Measurements from ENCODE around the gene ZNF33A. TPM values are rescaled to one million over a fixed set of nuclear protein-coding genes. Genes with fewer than 3 reads are reported as not detected.

ZNF33A gene
- total RNA-seq, 1 experiment from 2014 or later = 19.0 TPM

GRCh38 chr10:38094158-38094926 lies 83.9 kb downstream of the ZNF33A start, which contains the start of gene ZNF37A:
Gene ZNF37A (plus strand): TSS chr10:38094337. CDS start chr10:38096618, 2,281 bp downstream.
- TF ChIP-seq CTCF (IDR thresholded peaks at IDR 0.05; ENCODE audit: unreplicated experiment) = no peak
- Mint-ChIP-seq H3K4me3 (ENCODE audit: low read depth, unreplicated experiment) (peak within 1 kb of the TSS; percentile 84), H3K36me3 (ENCODE audit: insufficient read depth, unreplicated experiment) (peaks cover 40% of the 10 kb centered on the region), H3K27me3 (ENCODE audit: unreplicated experiment) (no peaks in the 10 kb centered on the region), H3K4me1 (ENCODE audit: low read depth, unreplicated experiment) (no peaks in the 10 kb centered on the region), H3K27ac (ENCODE audit: unreplicated experiment) (peak within 1 kb of the TSS; percentile 88), H3K9me3 (ENCODE audit: low read depth, unreplicated experiment) (peaks cover 7% of the 10 kb centered on the region)
- DNase-seq = peak; percentile 81
- CTCF ChIA-PET = no interaction called here
- no TSS peak for BruUV-seq (replicated peaks)
- intact Hi-C loops (cut with micrococcal nuclease; ENCODE audit: unreplicated experiment) = loop anchor here (5.0 kb wide), 1 partner anchor 117 kb away; the partner anchor contains the start of gene ZNF25

- Mint-ChIP-seq H3K36me3 (ENCODE audit: insufficient read depth, unreplicated experiment) (peaks cover 40% of the 10 kb centered on the region), H3K4me1 (ENCODE audit: low read depth, unreplicated experiment) (no peaks in the 10 kb centered on the region), H3K27me3 (ENCODE audit: unreplicated experiment) (no peaks in the 10 kb centered on the region), H3K27ac (ENCODE audit: unreplicated experiment) (peak overlapping the region; percentile 88), H3K4me3 (ENCODE audit: low read depth, unreplicated experiment) (peak overlapping the region; percentile 84), H3K9me3 (ENCODE audit: low read depth, unreplicated experiment) (peaks cover 10% of the 10 kb centered on the region)
- BruUV-seq (replicated peaks) = no TSS peak
- DNase-seq = no peak
- no peak for TF ChIP-seq CTCF (IDR thresholded peaks at IDR 0.05; ENCODE audit: unreplicated experiment)
- intact Hi-C loops (cut with micrococcal nuclease; ENCODE audit: unreplicated experiment) = loop anchor here (5.0 kb wide), 1 partner anchor 118 kb away; the partner anchor contains the start of gene ZNF25
- CTCF ChIA-PET = no interaction called here
These were observed 84.6 kb downstream of the ZNF33A start for GRCh38 chr10:38094927-38095574.

DNA sequence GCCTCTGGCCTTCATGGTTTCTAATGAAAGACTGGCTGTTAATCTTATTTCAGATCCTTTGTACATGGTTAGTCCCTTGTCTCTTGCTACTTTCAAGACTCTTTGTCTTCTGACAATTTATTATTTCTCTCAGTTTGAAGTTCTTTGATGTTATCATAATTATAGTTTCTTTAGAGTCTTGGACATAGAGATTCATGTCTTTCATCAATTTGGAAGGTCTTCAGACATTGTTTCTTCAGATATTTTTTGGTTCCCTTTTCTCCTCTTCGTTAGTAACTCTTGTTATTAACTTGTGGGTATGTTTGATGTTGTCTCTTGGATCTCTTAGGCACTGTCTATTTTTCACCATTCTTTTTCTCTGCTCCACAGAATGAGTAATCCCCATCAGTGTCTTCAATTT lies 92.4 kb downstream of the ZNF33A start:
- intact Hi-C loops (cut with micrococcal nuclease; ENCODE audit: unreplicated experiment) = no loop called here
- no peaks in the 10 kb centered on the region for H3K27me3 Mint-ChIP-seq (ENCODE audit: unreplicated experiment)
- H3K9me3 Mint-ChIP-seq (ENCODE audit: low read depth, unreplicated experiment) = peaks cover 25% of the 10 kb centered on the region
- no peak for TF ChIP-seq CTCF (IDR thresholded peaks at IDR 0.05; ENCODE audit: unreplicated experiment)
- peaks cover 18% of the 10 kb centered on the region for H3K36me3 Mint-ChIP-seq (ENCODE audit: insufficient read depth, unreplicated experiment)
- H3K4me1 Mint-ChIP-seq (ENCODE audit: low read depth, unreplicated experiment) = no peaks in the 10 kb centered on the region
- H3K27ac Mint-ChIP-seq (ENCODE audit: unreplicated experiment) = no peak overlapping the region
- BruUV-seq (replicated peaks) = no TSS peak
- H3K4me3 Mint-ChIP-seq (ENCODE audit: low read depth, unreplicated experiment) = no peak overlapping the region
- CTCF ChIA-PET = no interaction called here
- no peak for DNase-seq

GRCh38 chr10:38103756-38104155 lies 93.3 kb downstream of the ZNF33A start:
- intact Hi-C loops (cut with micrococcal nuclease; ENCODE audit: unreplicated experiment) = no loop called here
- CTCF ChIA-PET = interaction anchor here (0.5 kb wide), 1 partner anchor 11 kb away, joined by 7 read pairs; no protein-coding TSS in a partner anchor
- Mint-ChIP-seq H3K4me1 (ENCODE audit: low read depth, unreplicated experiment) (no peaks in the 10 kb centered on the region), H3K27ac (ENCODE audit: unreplicated experiment) (no peak overlapping the region), H3K27me3 (ENCODE audit: unreplicated experiment) (no peaks in the 10 kb centered on the region), H3K9me3 (ENCODE audit: low read depth, unreplicated experiment) (peaks cover 30% of the 10 kb centered on the region), H3K36me3 (ENCODE audit: insufficient read depth, unreplicated experiment) (peaks cover 14% of the 10 kb centered on the region), H3K4me3 (ENCODE audit: low read depth, unreplicated experiment) (no peak overlapping the region)
- no peak for TF ChIP-seq CTCF (IDR thresholded peaks at IDR 0.05; ENCODE audit: unreplicated experiment)
- BruUV-seq (replicated peaks) = no TSS peak
- no peak for DNase-seq
